Endothelial cell of umbilical vein (primary cell): ENCODE measurements around the gene KLF16. TPM values are rescaled to one million over a fixed set of nuclear protein-coding genes. Genes with fewer than 3 reads are reported as not detected.

ENCODE experiments used
- BruUV-seq: library from RNA; stranded (reverse); fragments of 400-500 nt; replicated peaks from 2 replicates; lab custom pipeline; 2021; lab: Mats Ljungman, UMichigan
- CTCF ChIA-PET: fragments of 300-600, 350-600 bp; sonication (Branson Sonifier 250); formaldehyde crosslinking; loops from one replicate; lab custom pipeline; 2021; ENCODE audit warnings: antibody characterized with exemption, inconsistent platforms; lab: Charles Lee
- POLR2A ChIA-PET: fragments of 300-600, 350-600 bp; sonication (Branson Sonifier 250); formaldehyde crosslinking; loops from one replicate; lab custom pipeline; 2021; ENCODE audit warnings: antibody characterized with exemption, inconsistent platforms; lab: Charles Lee
- DNase-seq: peaks from one replicate; pipeline ENCODE4 v3.0.0-alpha.2; 2011; ENCODE audit warnings: low read depth, low spot score
- FAIRE-seq: peaks from 2 replicates; lab custom pipeline; 2011; peaks lifted over from hg19 to GRCh38; lab: Jason Lieb, UNC
- H2AFZ ChIP-seq: 2 replicates; pipeline ENCODE4 v1.6.0; 2012; ENCODE audit warnings: low read depth, low read length, control low read depth, inconsistent platforms
- H3K27ac ChIP-seq: 2 replicates; pipeline ENCODE4 v1.5.1; 2011; ENCODE audit warnings: low read depth, mild to moderate bottlenecking, control low read depth, low read length, moderate library complexity; ENCODE audit not compliant: insufficient read depth
- H3K27me3 ChIP-seq, 2 experiments: 2 replicates each; pipeline versions ENCODE4 v1.6.0 to v1.6.1; 2011; ENCODE audit warnings: low read length in 2 of 2, mixed read lengths in 1 of 2; ENCODE audit not compliant: control insufficient read depth in 2 of 2, insufficient read depth in 2 of 2
- H3K36me3 ChIP-seq, 2 experiments: 2 replicates in 1 of 2; 3 replicates in 1 of 2; pipeline ENCODE4 v1.5.1; 2011; ENCODE audit warnings: low read length in 2 of 2, mild to moderate bottlenecking in 1 of 2, moderate library complexity in 1 of 2; ENCODE audit not compliant: control insufficient read depth in 2 of 2, insufficient read depth in 2 of 2; ENCODE audit errors: extremely low read depth in 1 of 2
- H3K4me1 ChIP-seq: 3 replicates; pipeline ENCODE4 v1.5.1; 2011; ENCODE audit warnings: mild to moderate bottlenecking, low read length; ENCODE audit not compliant: control insufficient read depth, insufficient read depth; ENCODE audit errors: extremely low read depth
- H3K4me2 ChIP-seq: 2 replicates; pipeline ENCODE4 v1.6.1; 2011; ENCODE audit warnings: low read length, control low read depth, mixed read lengths; ENCODE audit not compliant: insufficient read depth
- H3K4me3 ChIP-seq, 3 experiments: fragments of 200-600 bp in 1 of 3; sonication (generic), shearing (Covaris generic) in 1 of 3; replicated peaks in 1 of 3; 2 replicates each; pipeline ENCODE4 v1.5.1; 2011 to 2016; ENCODE audit warnings: control low read depth in 3 of 3, low read length in 3 of 3, mild to moderate bottlenecking in 2 of 3, inconsistent platforms in 1 of 3, low read depth in 1 of 3, moderate library complexity in 1 of 3; ENCODE audit not compliant: insufficient read depth in 1 of 3
- H3K79me2 ChIP-seq: 2 replicates; pipeline ENCODE4 v1.6.0; 2012; ENCODE audit warnings: low read length, inconsistent platforms; ENCODE audit not compliant: control insufficient read depth, insufficient read depth
- H3K9ac ChIP-seq: replicated peaks from 2 replicates; pipeline ENCODE3; 2011; ENCODE audit warnings: low read length, control low read depth; ENCODE audit not compliant: insufficient read depth; ENCODE audit errors: extremely low read depth
- H3K9me1 ChIP-seq: replicated peaks from 3 replicates; pipeline ENCODE4 v1.6.0; 2011; ENCODE audit warnings: mild to moderate bottlenecking, low read length; ENCODE audit not compliant: control insufficient read depth, insufficient read depth; ENCODE audit errors: extremely low read depth
- H3K9me3 ChIP-seq: replicated peaks from 2 replicates; pipeline ENCODE4 v1.5.1; 2012; ENCODE audit warnings: low read length, inconsistent platforms; ENCODE audit not compliant: control insufficient read depth, insufficient read depth
- H4K20me1 ChIP-seq: replicated peaks from 2 replicates; pipeline ENCODE3; 2011; ENCODE audit warnings: mild to moderate bottlenecking, low read length; ENCODE audit not compliant: control insufficient read depth, insufficient read depth; ENCODE audit errors: extremely low read depth
- EZH2 ChIP-seq: IDR thresholded peaks from 2 replicates; pipeline ENCODE4 v1.6.1; 2012; ENCODE audit warnings: borderline replicate concordance, low read depth, mild to moderate bottlenecking, moderate library complexity, low read length, inconsistent platforms; ENCODE audit not compliant: severe bottlenecking
- FOS ChIP-seq: IDR thresholded peaks from 2 replicates; pipeline ENCODE4 v1.6.1; 2011; ENCODE audit warnings: mild to moderate bottlenecking, low read length, moderate library complexity, borderline replicate concordance; ENCODE audit not compliant: insufficient read depth
- GATA2 ChIP-seq: IDR thresholded peaks from 2 replicates; pipeline ENCODE4 v1.7.0; 2011; ENCODE audit warnings: low read depth, mild to moderate bottlenecking, moderate library complexity, mixed read lengths, low read length; ENCODE audit not compliant: insufficient read length, insufficient read depth
- JUN ChIP-seq: IDR thresholded peaks from 2 replicates; pipeline ENCODE4 v1.6.1; 2011; ENCODE audit warnings: borderline replicate concordance, low read depth; ENCODE audit not compliant: insufficient read length, insufficient read depth
- POLR2A ChIP-seq: IDR thresholded peaks from 2 replicates; pipeline ENCODE4 v1.6.1; 2012; ENCODE audit warnings: low read depth, mild to moderate bottlenecking, control low read depth, low read length
- POLR2AphosphoS5 ChIP-seq: IDR thresholded peaks from 2 replicates; pipeline ENCODE4 v1.6.1; 2012; ENCODE audit warnings: low read depth, mild to moderate bottlenecking, control low read depth, low read length, moderate library complexity; ENCODE audit not compliant: insufficient read depth
- dilution Hi-C: fragments of 300-500 bp; cut with MboI; formaldehyde crosslinking; loops from one replicate; pipeline ENCODE4 v1.15.0; 2019; ENCODE audit warnings: low sequenced_read_pairs; ENCODE audit not compliant: extremely low pct_ligation_motif_present
- intact Hi-C: fragments of 100-400 bp; cut with micrococcal nuclease; formaldehyde crosslinking; loops from one replicate; pipeline ENCODE4 v1.10.0; 2022
- polyA plus RNA-seq, 4 experiments: library from polyadenylated mRNA; depleted of rRNA in 3 of 4; stranded (reverse) in 3 of 4; unstranded in 1 of 4; fragments of >200 nt; gene quantifications; 2 replicates each; pipeline versions ENCODE4 v1.2.1 to v1.2.3, GENCODE V29; 2011 to 2012; ENCODE audit warnings: missing spikeins in 1 of 4
- total RNA-seq: library from RNA; stranded (reverse); gene quantifications from 2 replicates; pipeline ENCODE4 v1.2.3, GENCODE V29; 2021
- TF ChIP-seq, protein P1 (sequence below), 2 donors: IDR thresholded peaks; 1 replicate in 1 of 2; 2 replicates in 1 of 2; pipeline ENCODE4 v1.5.1; 2011; ENCODE audit warnings: low read length in 2 of 2, mild to moderate bottlenecking in 2 of 2, moderate library complexity in 2 of 2, control low read depth in 1 of 2, inconsistent platforms in 1 of 2, low read depth in 1 of 2; ENCODE audit not compliant: insufficient read depth in 1 of 2; ENCODE audit errors: extremely low read depth in 1 of 2
- TF ChIP-seq, protein P2 (sequence below): IDR thresholded peaks from 2 replicates; pipeline ENCODE4 v1.6.1; 2011; ENCODE audit not compliant: insufficient read depth, insufficient read length

Gene KLF16
- total and polyA plus RNA-seq, 2 donors (not counting 3 experiments of a cell fraction or from before 2014, with no cell fraction given) = 11.6 to 36.6 TPM

DNA sequence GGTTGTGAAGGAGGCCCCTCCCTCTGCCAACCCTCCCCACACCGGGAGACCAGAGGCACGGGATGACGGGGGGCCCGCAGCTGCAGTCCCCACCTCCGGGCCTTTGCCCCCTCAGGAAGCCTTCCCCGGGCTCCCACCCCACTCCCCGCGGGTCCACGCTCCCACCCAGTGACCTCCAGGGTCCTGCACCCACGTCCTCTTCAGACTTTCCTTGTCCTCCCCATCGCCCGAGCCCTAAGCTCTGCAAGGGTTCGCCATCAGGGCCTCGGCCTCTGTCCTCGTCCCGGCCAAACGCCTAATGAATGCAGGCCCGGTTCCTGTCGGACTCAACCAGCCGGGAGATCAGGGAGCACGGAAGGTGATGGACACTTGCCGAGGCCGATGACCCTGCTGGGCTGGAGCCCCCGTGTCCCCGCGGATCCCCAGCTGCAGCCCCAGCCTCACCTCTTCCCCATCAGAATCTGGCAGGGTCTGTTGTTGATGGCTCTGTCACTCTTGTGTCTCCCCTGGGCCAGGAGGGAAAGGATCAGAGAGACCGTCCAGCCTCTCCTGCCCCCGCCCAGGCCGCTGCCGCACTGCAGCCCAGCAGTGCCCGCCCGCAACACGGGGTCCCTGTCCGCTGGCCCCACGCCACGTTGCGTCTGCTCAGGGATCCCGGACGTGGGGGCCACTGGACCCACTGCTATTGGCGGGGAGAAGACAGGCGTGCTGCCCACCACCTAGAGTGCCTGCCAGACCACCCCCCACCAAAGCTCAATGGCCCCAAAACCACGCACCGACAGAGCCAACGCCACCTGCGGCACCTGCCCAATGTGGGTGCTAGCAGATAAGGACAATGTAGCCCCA lies 57.0 kb downstream of the KLF16 start:
- no peak overlapping the region for H3K4me2 ChIP-seq
- ChIA-PET POLR2A (no interaction called here), CTCF (interaction anchor here (0.6 to 1.7 kb wide), 6 partner anchors 9 to 134 kb away, joined by 3 to 4 read pairs (median 3); no protein-coding TSS in a partner anchor)
- no peaks in the 10 kb centered on the region for H3K79me2 ChIP-seq
- no peaks in the 10 kb centered on the region for H3K9me3 ChIP-seq
- BruUV-seq = no TSS peak
- no peak overlapping the region for H3K27ac ChIP-seq
- FAIRE-seq (no peak), DNase-seq (no peak)
- no peak overlapping the region for H2AFZ ChIP-seq
- H3K36me3 ChIP-seq = no peaks in the 10 kb centered on the region
- no peaks in the 10 kb centered on the region for H4K20me1 ChIP-seq
- H3K4me1 ChIP-seq = no peaks in the 10 kb centered on the region
- no peaks in the 10 kb centered on the region for H3K27me3 ChIP-seq
- intact Hi-C loops = no loop called here
- H3K9ac ChIP-seq = no peak overlapping the region
- no peaks in the 10 kb centered on the region for H3K9me1 ChIP-seq
- dilution Hi-C loops = no loop called here
- TF ChIP-seq FOS = no peak
- no peak overlapping the region for H3K4me3 ChIP-seq

DNA sequence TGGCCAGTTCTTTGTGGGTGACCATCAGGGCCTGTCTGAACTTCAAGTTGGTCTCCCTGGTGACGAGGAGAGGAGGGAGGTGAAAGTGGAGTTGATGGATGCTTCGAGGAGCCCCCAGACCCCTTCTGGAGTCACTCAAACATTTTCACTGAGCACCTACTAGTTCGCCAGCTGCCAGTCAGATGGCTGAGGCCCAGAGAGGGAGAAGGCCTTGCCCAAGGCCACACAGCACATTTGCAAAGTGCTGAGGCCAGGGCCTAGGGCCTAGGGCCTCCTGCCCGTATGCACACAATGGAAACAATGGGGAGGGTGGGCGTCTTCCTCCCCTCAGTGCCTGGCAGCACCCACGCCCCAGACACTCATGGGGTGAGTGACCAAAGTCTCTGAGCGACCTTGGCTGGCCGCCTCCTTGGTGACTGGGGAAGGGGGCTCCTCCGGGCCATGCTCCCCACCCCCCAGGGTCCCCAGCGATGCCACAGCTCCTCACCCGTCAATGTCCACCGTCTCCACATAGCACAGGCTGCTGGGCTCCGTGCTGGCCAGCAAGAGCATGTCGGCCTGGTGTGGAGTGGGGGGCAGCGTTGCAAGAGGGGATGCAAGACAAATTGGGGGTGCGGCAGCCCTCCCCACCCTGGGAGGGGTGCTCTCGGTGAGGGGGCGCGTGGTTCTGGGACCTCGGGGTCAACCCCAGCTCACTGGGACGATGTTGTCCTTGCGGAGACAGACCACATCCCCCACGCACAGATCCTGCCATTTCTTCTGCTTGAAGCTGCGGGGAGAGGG lies 57.8 kb downstream of the KLF16 start:
- no peak overlapping the region for H3K4me2 ChIP-seq
- TF ChIP-seq JUN = no peak
- TF ChIP-seq EZH2 = no peak
- no peak for TF ChIP-seq POLR2AphosphoS5
- no peak for TF ChIP-seq POLR2A
- TF ChIP-seq, protein P1, sequence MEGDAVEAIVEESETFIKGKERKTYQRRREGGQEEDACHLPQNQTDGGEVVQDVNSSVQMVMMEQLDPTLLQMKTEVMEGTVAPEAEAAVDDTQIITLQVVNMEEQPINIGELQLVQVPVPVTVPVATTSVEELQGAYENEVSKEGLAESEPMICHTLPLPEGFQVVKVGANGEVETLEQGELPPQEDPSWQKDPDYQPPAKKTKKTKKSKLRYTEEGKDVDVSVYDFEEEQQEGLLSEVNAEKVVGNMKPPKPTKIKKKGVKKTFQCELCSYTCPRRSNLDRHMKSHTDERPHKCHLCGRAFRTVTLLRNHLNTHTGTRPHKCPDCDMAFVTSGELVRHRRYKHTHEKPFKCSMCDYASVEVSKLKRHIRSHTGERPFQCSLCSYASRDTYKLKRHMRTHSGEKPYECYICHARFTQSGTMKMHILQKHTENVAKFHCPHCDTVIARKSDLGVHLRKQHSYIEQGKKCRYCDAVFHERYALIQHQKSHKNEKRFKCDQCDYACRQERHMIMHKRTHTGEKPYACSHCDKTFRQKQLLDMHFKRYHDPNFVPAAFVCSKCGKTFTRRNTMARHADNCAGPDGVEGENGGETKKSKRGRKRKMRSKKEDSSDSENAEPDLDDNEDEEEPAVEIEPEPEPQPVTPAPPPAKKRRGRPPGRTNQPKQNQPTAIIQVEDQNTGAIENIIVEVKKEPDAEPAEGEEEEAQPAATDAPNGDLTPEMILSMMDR (IDR thresholded peaks at IDR 0.05; ENCODE audit: extremely low read depth in 1 of 2, insufficient read depth in 1 of 2, low read depth in 1 of 2, low read length in 2 of 2) = no peak
- TF ChIP-seq, protein P2, sequence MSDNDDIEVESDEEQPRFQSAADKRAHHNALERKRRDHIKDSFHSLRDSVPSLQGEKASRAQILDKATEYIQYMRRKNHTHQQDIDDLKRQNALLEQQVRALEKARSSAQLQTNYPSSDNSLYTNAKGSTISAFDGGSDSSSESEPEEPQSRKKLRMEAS = no peak
- TF ChIP-seq FOS = no peak
- no peak for TF ChIP-seq GATA2
- dilution Hi-C loops (no loop called here), intact Hi-C loops (no loop called here)
- no peak overlapping the region for H3K27ac ChIP-seq
- H3K9me3 ChIP-seq = no peaks in the 10 kb centered on the region
- no TSS peak for BruUV-seq
- H4K20me1 ChIP-seq = no peaks in the 10 kb centered on the region
- DNase-seq (no peak), FAIRE-seq (no peak)
- no peaks in the 10 kb centered on the region for H3K27me3 ChIP-seq
- H3K79me2 ChIP-seq = no peaks in the 10 kb centered on the region
- H3K36me3 ChIP-seq = no peaks in the 10 kb centered on the region
- H2AFZ ChIP-seq = no peak overlapping the region
- H3K9ac ChIP-seq = no peak overlapping the region
- no peaks in the 10 kb centered on the region for H3K9me1 ChIP-seq
- no peak overlapping the region for H3K4me3 ChIP-seq
- ChIA-PET CTCF (interaction anchor here (1.2 to 1.7 kb wide), 4 partner anchors 11 to 133 kb away, joined by 3 to 4 read pairs (median 3); no protein-coding TSS in a partner anchor), POLR2A (no interaction called here)
- H3K4me1 ChIP-seq = no peaks in the 10 kb centered on the region
